Activated naive CD8-positive, alpha-beta T cell treated with anti-CD3 and anti-CD28 coated beads, Interleukin-2, amount 10 ng/mL, durations not matched to agents 7 days and 5 days (primary cell): Measurements from ENCODE around the gene MAML3. TPM values are rescaled to one million over a fixed set of nuclear protein-coding genes. Genes with fewer than 3 reads are reported as not detected.
A peak's percentile ranks its signal among the peaks of the same experiment; 100 is the strongest.

ENCODE experiments used
- ATAC-seq: fragments of 150-1000 bp; cut with Tn5 transposase; one replicate; pipeline ENCODE4 v1.10.0; 2021; ENCODE audit warnings: low read depth, moderate library complexity
- POLR2A ChIA-PET: fragments of 350-600 bp; sonication (Branson Sonifier 250); formaldehyde crosslinking; loops from one replicate; lab custom pipeline; 2021; ENCODE audit warnings: antibody characterized with exemption; lab: Charles Lee
- DNase-seq: peaks from one replicate; pipeline ENCODE4 v3.0.0; 2021
- H3K27ac Mint-ChIP-seq: one replicate; pipeline ENCODE4 v1.8.0; 2022; ENCODE audit warnings: mild to moderate bottlenecking, mixed read lengths
- H3K27me3 Mint-ChIP-seq: one replicate; pipeline ENCODE4 v1.8.0; 2022; ENCODE audit warnings: mild to moderate bottlenecking, moderate library complexity, mixed read lengths
- H3K36me3 Mint-ChIP-seq: one replicate; pipeline ENCODE4 v1.8.0; 2021; ENCODE audit warnings: mild to moderate bottlenecking, mixed read lengths
- H3K4me1 Mint-ChIP-seq: one replicate; pipeline ENCODE4 v1.8.0; 2021; ENCODE audit warnings: mixed read lengths
- H3K4me3 Mint-ChIP-seq: one replicate; pipeline ENCODE4 v1.8.0; 2022; ENCODE audit warnings: mild to moderate bottlenecking, moderate library complexity, mixed read lengths
- H3K9me3 Mint-ChIP-seq: one replicate; pipeline ENCODE4 v1.8.0; 2021; ENCODE audit warnings: mixed read lengths
- total RNA-seq, 2 experiments: library from RNA; stranded (reverse); gene quantifications; one replicate each; pipeline ENCODE4 v1.2.3, GENCODE V29; 2021

Gene MAML3
- total RNA-seq, 2 experiments from 2014 or later = 4.6 to 4.7 TPM

DNA sequence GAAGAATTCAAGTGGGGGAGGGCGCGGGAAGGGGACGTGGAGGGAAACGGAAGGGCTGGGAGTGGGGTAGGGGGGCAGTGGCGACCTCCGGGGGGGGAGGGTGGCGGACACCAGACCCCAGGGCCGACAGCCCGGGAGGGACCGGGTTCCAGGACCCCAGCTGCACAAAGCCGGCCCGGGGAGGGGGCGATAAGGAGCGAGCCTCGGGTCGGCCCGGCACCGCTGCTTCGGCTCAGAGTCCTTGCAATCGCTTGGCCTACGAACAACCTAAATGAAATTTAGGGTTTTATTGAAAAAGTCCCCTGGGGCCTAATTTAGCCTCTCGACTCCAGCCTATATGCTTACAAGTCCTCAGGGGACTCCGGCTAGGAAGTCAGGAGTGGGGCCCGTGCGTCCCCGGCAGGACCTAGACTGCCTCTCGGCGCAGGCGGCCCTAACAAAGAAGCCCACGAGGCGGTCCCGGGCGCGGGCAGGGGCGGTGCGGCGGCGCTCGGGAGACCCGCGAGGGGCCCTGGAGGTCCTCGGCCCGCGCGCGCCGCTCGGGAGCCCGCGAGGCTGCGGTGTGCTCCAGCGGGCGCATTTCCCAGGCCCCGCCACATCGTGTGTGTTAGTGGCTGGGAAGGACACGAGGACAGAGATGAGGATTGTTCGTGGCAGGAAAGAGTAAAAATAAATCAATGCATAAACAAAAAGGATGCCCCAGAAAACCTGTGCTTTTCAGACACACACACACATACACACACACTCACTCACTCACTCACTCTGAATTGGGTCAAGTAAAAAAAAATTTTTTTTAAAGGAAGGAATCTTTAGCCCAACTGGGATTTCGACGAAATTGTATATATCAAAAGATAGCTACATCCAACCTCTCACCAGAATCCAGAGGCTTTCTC, 418.4 kb downstream of the MAML3 start:
- DNase-seq (peak; percentile 46), ATAC-seq (no peak)
- Mint-ChIP-seq H3K9me3 (no peaks in the 10 kb centered on the region), H3K4me1 (peaks cover 11% of the 10 kb centered on the region), H3K27me3 (peaks cover 30% of the 10 kb centered on the region), H3K27ac (peak overlapping the region; percentile 42), H3K4me3 (peak overlapping the region; percentile 80), H3K36me3 (no peaks in the 10 kb centered on the region)
- POLR2A ChIA-PET = no interaction called here

DNA sequence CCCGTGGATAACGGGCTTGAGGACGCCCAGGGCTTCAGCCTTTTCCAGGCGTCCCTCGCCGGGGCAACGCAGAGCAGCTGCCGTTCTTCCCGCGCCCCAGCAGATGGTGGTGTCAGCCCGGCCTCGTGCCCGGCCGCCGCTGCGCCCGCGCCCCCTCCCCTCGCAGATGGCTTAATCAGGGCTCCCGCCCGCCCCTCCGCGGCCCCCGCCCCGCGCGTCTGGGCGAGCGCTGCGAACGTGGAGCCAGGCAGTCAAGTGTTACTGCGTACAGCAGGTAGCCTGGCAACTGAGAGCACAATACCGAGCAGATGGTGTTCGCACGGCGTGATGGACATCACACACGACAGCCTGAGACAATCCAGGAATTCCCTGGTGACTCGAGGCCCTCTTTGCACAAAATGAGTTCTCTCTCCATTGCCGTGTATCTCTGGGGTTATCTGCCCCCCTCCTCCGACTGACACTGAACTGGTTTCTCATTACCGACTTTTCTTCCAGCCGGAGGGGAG, 419.1 kb downstream of the MAML3 start:
- Mint-ChIP-seq H3K27me3 (peaks cover 30% of the 10 kb centered on the region), H3K27ac (peak overlapping the region; percentile 42), H3K9me3 (no peaks in the 10 kb centered on the region), H3K36me3 (no peaks in the 10 kb centered on the region), H3K4me3 (peak overlapping the region; percentile 80), H3K4me1 (peaks cover 11% of the 10 kb centered on the region)
- ATAC-seq (peak; percentile 88), DNase-seq (peak; percentile 74)
- POLR2A ChIA-PET = no interaction called here

DNA sequence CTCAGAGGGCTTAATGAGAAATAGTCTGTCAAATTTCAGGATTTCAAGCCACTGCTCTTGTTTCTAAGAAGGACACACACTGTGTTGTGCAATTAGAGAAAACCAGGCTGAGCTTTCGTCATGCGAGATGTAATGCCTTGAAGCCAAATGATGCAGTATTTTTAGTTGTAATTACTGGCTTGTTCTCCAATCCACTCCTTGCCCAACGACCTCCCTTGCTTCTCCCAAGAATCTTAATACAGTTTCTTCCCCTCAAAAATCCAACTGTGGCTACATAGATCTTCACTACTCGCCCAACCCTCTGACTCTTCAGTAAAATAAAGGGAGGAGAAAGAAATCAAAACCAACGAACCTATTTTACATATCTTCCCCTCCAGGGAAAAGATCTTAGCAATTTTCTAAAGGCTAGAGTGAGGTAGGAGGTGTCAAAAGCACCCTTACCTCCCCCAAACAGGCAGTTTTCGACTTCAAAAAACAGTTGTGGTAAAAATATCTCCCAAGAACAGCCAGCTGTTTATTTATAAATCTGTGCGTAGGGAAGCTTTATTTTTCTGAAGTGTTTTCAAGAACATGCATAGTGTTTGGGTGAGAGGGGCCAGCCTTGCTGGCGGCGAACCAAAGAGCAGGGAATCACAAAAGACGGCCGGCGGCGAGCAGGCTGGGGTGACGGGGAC, 419.6 kb downstream of the MAML3 start:
- Mint-ChIP-seq H3K4me1 (peaks cover 11% of the 10 kb centered on the region), H3K27me3 (peaks cover 30% of the 10 kb centered on the region), H3K36me3 (no peaks in the 10 kb centered on the region), H3K4me3 (peak overlapping the region; percentile 80), H3K9me3 (no peaks in the 10 kb centered on the region), H3K27ac (no peak overlapping the region)
- ATAC-seq (no peak), DNase-seq (no peak)
- POLR2A ChIA-PET = no interaction called here

DNA sequence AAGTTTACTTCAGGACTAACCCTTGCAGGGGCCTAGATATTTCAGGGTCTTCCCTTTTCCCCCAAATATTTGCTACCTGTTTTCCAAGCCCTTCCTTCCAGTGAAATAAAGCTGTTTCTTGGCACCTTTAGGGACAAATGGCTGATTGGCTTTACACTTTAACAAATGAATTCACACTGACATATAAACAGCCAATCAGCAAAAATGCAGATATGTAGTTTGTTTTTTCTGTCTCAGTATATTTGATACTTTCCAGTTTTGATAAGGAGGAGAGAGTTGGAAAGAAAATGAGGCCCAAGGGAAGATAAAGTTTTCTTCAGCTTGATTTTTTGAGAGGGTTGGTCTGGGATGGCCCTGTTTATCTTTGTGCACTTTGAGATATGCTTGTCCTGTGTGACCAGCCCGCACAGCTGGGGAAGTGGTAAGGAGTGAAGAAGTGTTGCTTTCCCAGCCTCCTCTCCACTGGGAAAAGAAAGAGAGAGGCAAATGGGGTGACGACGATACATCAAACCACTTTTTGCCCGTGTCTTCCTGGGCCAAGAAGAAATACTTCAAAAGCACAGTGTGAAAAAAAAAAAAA, 420.9 kb downstream of the MAML3 start:
- no peaks in the 10 kb centered on the region for H3K36me3 Mint-ChIP-seq
- no peak overlapping the region for H3K27ac Mint-ChIP-seq
- no peaks in the 10 kb centered on the region for H3K9me3 Mint-ChIP-seq
- H3K4me3 Mint-ChIP-seq = no peak overlapping the region
- H3K4me1 Mint-ChIP-seq = peaks cover 11% of the 10 kb centered on the region
- H3K27me3 Mint-ChIP-seq = peaks cover 27% of the 10 kb centered on the region
- ATAC-seq (no peak), DNase-seq (no peak)
- POLR2A ChIA-PET = no interaction called here

DNA sequence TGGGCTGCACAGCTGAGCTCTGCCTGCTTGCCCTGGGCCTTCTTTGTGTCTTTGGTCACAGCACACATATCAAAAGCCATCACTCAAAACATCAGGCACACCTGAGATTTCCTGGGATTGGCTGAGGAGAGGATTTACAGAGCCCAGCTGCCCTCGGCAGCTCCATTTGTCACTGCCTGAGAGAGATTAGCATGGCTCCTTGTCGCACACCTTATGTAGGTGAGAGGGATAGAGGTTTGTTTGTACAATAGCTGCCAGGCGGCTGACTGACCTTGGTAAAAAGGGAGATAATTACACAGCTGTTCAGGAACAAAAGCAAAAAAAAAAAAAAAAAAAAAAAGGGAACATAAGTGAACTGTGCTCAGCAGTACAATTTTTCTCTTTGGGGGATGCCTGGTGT, 425.1 kb downstream of the MAML3 start:
- Mint-ChIP-seq H3K4me3 (no peak overlapping the region), H3K27me3 (no peaks in the 10 kb centered on the region), H3K9me3 (no peaks in the 10 kb centered on the region), H3K36me3 (no peaks in the 10 kb centered on the region), H3K4me1 (no peaks in the 10 kb centered on the region), H3K27ac (no peak overlapping the region)
- DNase-seq (no peak), ATAC-seq (no peak)
- POLR2A ChIA-PET = no interaction called here

DNA sequence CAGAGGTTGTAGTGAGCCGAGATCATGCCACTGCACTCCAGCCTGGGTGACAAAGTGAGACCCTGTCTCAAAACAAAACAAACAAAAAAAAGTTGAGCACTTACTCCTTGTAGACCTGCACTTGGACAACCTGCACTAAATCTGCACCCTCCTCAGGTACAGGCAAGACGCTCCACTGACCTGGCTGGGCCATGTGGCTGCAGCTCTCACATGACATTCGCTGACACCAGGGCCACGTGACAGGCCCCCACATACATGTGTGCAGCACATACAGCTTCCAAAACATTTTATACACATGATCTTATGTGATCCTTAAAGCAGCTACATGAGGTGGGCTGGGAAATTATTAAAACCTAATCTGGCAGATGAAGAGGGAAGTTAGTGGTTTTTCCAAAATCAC, 425.8 kb downstream of the MAML3 start:
- Mint-ChIP-seq H3K9me3 (no peaks in the 10 kb centered on the region), H3K36me3 (no peaks in the 10 kb centered on the region), H3K4me1 (no peaks in the 10 kb centered on the region), H3K27ac (no peak overlapping the region), H3K4me3 (no peak overlapping the region), H3K27me3 (no peaks in the 10 kb centered on the region)
- DNase-seq = no peak
- POLR2A ChIA-PET = no interaction called here
- no peak for ATAC-seq

DNA sequence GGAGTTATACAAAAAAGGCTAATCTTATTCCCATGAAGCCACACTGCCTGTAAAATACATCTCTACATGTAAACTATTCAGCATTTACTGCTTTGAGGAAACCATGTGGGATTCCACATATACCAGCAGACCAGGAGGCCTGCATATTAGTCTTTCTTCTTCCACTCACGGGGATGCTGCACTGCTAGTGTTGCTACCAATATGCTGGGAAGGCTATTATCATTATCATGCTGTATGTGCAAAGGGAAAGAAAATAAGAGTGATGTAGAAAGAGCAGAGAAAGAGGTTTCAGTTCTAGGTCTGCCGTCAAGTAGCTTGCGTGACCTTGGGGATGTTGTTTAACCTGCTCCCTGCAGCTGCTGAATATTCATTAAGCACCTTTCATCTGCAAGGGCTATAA, 427.4 kb downstream of the MAML3 start:
- Mint-ChIP-seq H3K4me3 (no peak overlapping the region), H3K27ac (no peak overlapping the region), H3K36me3 (no peaks in the 10 kb centered on the region), H3K27me3 (no peaks in the 10 kb centered on the region), H3K9me3 (no peaks in the 10 kb centered on the region), H3K4me1 (no peaks in the 10 kb centered on the region)
- no peak for DNase-seq
- ATAC-seq = no peak
- POLR2A ChIA-PET = no interaction called here

DNA sequence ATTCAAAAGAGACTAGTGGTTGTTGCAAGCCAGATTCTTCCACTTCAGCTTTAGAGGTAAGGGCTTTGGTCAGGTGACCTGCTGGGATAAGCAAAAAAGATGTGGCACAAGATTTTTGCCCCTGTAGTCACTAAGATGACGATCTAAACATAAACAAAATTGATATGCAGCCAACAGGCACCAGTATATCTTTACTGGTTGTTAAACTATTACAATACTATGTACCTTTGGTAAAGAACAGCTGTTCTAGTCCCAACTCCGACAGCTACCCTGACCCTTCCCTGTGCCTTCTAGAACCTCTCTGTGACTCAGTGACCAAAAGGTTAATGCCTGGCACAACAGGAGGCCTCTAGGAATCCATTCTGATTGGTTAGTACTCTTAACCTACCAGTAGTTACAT, 428.7 kb downstream of the MAML3 start:
- H3K4me1 Mint-ChIP-seq = no peaks in the 10 kb centered on the region
- H3K9me3 Mint-ChIP-seq = no peaks in the 10 kb centered on the region
- H3K36me3 Mint-ChIP-seq = no peaks in the 10 kb centered on the region
- ATAC-seq (no peak), DNase-seq (no peak)
- no peak overlapping the region for H3K27ac Mint-ChIP-seq
- H3K4me3 Mint-ChIP-seq = no peak overlapping the region
- H3K27me3 Mint-ChIP-seq = no peaks in the 10 kb centered on the region
- POLR2A ChIA-PET = no interaction called here

DNA sequence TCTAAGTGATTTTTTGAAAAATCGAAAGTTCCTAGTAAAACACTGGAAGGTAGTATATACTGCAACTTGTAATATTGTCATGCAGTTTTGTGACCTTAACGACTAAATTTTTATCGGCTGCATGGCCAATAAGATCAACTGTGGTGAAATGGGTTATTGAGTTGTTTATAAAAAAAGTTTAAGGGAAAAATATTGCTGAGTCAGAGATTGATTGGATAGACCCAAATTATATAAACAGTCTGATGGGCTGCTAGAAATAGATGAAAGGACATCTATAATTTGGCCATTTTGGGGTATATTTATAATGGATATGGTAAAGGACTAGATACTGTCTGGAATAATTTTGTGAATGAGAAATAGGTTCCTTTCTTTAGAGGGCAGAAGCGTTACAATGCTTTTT, 432.2 kb downstream of the MAML3 start:
- POLR2A ChIA-PET = no interaction called here
- H3K27me3 Mint-ChIP-seq = no peaks in the 10 kb centered on the region
- H3K27ac Mint-ChIP-seq = no peak overlapping the region
- H3K4me1 Mint-ChIP-seq = no peaks in the 10 kb centered on the region
- DNase-seq = no peak
- no peaks in the 10 kb centered on the region for H3K36me3 Mint-ChIP-seq
- H3K4me3 Mint-ChIP-seq = no peak overlapping the region
- no peak for ATAC-seq
- H3K9me3 Mint-ChIP-seq = no peaks in the 10 kb centered on the region

DNA sequence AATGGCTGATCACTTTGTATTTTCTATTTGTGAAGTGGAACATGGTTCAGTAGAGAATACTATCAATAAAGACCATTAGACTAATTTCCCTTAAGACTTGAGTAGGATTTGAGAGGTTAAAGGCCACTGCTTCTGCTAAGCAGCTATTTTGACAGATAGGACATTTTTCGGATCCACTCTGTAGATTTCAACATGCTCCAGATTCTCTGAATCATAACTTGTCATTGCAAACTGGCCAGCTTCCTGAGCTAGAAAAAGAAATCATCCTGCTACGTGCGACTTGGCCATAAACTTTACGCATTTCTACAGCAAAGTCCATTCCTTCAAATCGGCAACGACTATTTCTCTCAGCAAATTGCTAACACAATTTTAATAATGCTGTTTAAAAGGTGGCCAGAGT, 433.2 kb downstream of the MAML3 start:
- Mint-ChIP-seq H3K9me3 (no peaks in the 10 kb centered on the region), H3K4me1 (no peaks in the 10 kb centered on the region), H3K4me3 (no peak overlapping the region), H3K36me3 (no peaks in the 10 kb centered on the region), H3K27ac (no peak overlapping the region), H3K27me3 (no peaks in the 10 kb centered on the region)
- DNase-seq (no peak), ATAC-seq (no peak)
- POLR2A ChIA-PET = no interaction called here

DNA sequence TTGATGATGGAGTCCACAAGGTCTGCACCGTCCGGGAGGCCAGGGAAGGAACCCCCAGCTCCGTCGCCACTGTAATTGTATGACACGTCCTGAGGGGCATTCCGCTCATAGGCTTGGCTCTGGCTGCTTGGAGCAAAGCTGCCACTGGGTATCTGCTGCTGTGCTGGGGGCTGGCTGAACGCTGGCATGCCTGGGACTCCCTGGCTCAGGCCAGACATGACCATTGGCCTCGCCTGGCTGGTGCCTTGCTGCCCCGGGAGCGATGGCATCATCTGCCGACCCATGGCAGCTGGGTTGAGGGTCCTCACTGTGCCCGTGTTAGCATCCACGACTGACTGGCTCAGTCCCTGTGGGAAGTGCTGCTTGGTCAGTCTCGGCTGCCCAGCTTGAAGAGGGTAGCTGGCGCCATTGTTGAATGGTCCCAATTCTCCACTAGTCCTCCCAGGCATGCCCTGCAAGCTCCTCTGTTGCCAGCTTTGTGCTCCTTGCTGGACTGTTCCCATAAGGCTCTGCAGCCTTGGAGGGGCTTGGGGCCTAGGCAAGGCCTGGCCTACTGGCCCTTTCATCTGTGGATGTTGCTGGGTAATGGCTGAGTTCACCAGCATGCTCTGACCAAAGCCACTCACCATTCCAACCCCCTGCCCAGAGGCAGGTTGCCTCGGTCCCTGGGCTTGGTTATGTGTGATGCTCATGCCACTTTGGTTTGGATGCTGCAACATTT, 434.4 kb downstream of the MAML3 start:
- Mint-ChIP-seq H3K27me3 (no peaks in the 10 kb centered on the region), H3K36me3 (no peaks in the 10 kb centered on the region), H3K4me3 (no peak overlapping the region), H3K27ac (no peak overlapping the region), H3K4me1 (no peaks in the 10 kb centered on the region), H3K9me3 (no peaks in the 10 kb centered on the region)
- ATAC-seq (no peak), DNase-seq (no peak)
- POLR2A ChIA-PET = no interaction called here

DNA sequence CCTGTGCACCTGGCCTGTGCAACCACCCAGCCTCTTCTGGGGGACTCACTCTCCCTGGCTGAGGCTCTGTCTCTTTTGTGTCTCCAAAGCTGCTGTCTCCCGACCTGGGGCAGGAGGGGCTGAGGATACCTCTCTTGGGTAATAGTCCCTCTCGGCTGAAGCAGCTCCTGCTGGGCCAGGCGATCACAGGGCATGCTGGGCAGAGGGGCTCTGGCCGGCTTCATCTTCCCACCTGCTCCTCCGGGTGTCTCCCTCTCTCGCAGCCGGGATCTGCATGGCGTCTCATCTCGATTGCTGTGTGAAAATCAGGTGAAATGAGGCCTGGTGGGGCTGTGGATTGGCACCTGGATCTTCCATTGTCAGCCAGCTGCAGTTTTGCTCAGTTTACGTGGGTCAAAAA, 435.2 kb downstream of the MAML3 start:
- H3K4me3 Mint-ChIP-seq = no peak overlapping the region

DNA sequence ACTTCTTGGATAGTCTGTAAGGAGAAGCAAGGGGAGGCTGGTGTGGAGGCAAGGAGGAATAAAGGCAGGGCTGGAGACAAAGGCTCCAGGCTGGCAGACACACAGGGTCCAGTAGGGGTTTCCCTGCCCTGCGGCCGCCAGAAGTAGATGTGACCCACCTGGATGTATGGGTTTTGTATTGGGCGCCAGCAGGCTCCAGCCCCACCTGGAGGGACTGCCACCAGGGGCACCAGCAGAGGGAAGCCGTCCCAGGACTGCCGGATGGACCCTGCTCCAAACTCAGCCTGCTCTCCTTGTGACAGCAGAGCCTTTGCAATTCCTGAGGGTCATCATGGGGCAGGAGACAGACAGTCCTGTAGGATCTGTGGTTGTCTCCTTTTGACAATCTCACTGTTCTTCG, 435.6 kb downstream of the MAML3 start:
- Mint-ChIP-seq H3K27me3 (no peaks in the 10 kb centered on the region), H3K27ac (no peak overlapping the region), H3K4me3 (no peak overlapping the region), H3K9me3 (no peaks in the 10 kb centered on the region), H3K4me1 (no peaks in the 10 kb centered on the region), H3K36me3 (no peaks in the 10 kb centered on the region)
- no peak for ATAC-seq
- POLR2A ChIA-PET = no interaction called here
- no peak for DNase-seq

More for the DNA sequence above, 435.2 kb downstream of the MAML3 start:
- DNase-seq (no peak), ATAC-seq (no peak)
- POLR2A ChIA-PET = no interaction called here
- no peak overlapping the region for H3K27ac Mint-ChIP-seq
- H3K4me1 Mint-ChIP-seq = no peaks in the 10 kb centered on the region
- H3K27me3 Mint-ChIP-seq = no peaks in the 10 kb centered on the region
- no peaks in the 10 kb centered on the region for H3K9me3 Mint-ChIP-seq
- H3K36me3 Mint-ChIP-seq = no peaks in the 10 kb centered on the region
